K562 (cell line): Measurements from ENCODE around the gene CAMK2G. TPM values are rescaled to one million over a fixed set of nuclear protein-coding genes. Genes with fewer than 3 reads are reported as not detected.

Experiments used
- BDP1 ChIP-seq: IDR thresholded peaks from 3 replicates; pipeline ENCODE4 v1.6.1; 2011; ENCODE audit not compliant: insufficient read length, insufficient read depth
- DDX20 ChIP-seq: fragments of 450-650 bp; IDR thresholded peaks from 2 replicates; pipeline ENCODE4 v1.6.1; 2016; ENCODE audit warnings: missing genetic modification characterization, low read depth, mild to moderate bottlenecking, missing compliant biosample characterization, moderate library complexity
- EP300 ChIP-seq: IDR thresholded peaks from 2 replicates; pipeline ENCODE4 v1.6.1; 2012; ENCODE audit warnings: low read length, improper control_type of control experiment
- KLF16 ChIP-seq: IDR thresholded peaks from 2 replicates; pipeline ENCODE4 v1.6.1; 2016; ENCODE audit warnings: antibody characterized with exemption
- LCOR ChIP-seq: sonication (generic); formaldehyde crosslinking; IDR thresholded peaks from 2 replicates; pipeline ENCODE4 v1.8.0; 2022; ENCODE audit warnings: mild to moderate bottlenecking, missing genetic modification reagents
- NFE2 ChIP-seq: IDR thresholded peaks from 2 replicates; pipeline ENCODE4 v1.6.1; 2014; ENCODE audit warnings: antibody characterized with exemption, low read depth
- SMAD1 ChIP-seq: fragments of 150-350 bp; IDR thresholded peaks from 2 replicates; pipeline ENCODE4 v1.6.1; 2014; ENCODE audit warnings: low read length, low read depth; ENCODE audit not compliant: partially characterized antibody
- ZNF778 ChIP-seq: fragments of 450-650 bp; formaldehyde crosslinking; IDR thresholded peaks from 2 replicates; pipeline ENCODE4 v1.4.0; 2020; ENCODE audit warnings: mild to moderate bottlenecking, moderate library complexity
- polyA plus RNA-seq, 8 experiments: library from polyadenylated mRNA; depleted of rRNA in 4 of 8; stranded (reverse) in 5 of 8; unstranded in 3 of 8; fragments of >200 nt; fragmentation: Nextera tagmentation in 2 of 8; fragmentation: Illumina TruSeq in 1 of 8; extraction: Ambion mirVana in 2 of 8; extraction: Trizol in 1 of 8; gene quantifications; 2 replicates each; pipeline versions ENCODE4 v1.2.1 to v1.2.3, GENCODE V29; 2011 to 2014; ENCODE audit warnings: inconsistent platforms in 1 of 8, missing spikeins in 1 of 8
- total RNA-seq, 7 experiments: library from RNA; depleted of rRNA in 6 of 7; stranded (reverse); fragments of >200 nt in 6 of 7; fragmentation: Illumina TruSeq in 2 of 7; extraction: Trizol in 2 of 7; gene quantifications; 2 replicates each; pipeline versions ENCODE4 v1.2.1 to v1.2.3, GENCODE V29; 2011 to 2021; ENCODE audit warnings: low replicate concordance in 1 of 7
- TF ChIP-seq, protein P1 (sequence below): fragments of 450-650 bp; IDR thresholded peaks from 2 replicates; pipeline ENCODE4 v1.6.1; 2016; ENCODE audit warnings: mild to moderate bottlenecking, moderate library complexity

Gene CAMK2G
- total and polyA plus RNA-seq, 9 of the 15 experiments (the other 6 are each of a cell fraction or from before 2014, with no cell fraction given) = 9.0 to 37.9 (median 32.6) TPM

DNA sequence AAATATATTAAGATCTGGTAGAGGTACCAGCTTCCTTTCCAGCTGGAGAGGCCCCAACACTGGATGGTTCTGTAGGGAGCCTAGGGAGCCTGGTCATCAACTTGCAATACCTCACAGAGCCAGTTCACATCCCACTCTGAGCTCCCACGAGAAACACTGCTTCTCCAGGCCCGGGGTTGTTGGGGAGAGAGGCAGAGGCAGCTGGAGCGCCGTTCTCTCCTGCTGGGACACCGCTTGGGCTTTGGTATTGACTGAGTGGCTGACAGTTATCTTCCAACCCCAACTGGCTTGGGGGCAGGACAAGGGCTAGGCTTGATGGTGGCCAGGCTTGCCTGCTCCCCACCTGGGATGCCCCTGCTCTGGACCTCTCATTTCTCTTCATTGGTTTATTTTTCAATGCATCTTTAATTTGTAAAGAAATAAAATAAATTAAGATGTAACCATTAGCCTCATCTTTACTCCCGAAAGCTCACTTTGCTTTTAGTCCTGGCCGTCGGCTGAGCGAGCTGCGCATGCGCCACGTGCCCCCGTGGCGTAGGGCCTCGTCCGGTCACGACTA is 102.6 kb downstream of the CAMK2G start (continued):
- TF ChIP-seq, protein P1, sequence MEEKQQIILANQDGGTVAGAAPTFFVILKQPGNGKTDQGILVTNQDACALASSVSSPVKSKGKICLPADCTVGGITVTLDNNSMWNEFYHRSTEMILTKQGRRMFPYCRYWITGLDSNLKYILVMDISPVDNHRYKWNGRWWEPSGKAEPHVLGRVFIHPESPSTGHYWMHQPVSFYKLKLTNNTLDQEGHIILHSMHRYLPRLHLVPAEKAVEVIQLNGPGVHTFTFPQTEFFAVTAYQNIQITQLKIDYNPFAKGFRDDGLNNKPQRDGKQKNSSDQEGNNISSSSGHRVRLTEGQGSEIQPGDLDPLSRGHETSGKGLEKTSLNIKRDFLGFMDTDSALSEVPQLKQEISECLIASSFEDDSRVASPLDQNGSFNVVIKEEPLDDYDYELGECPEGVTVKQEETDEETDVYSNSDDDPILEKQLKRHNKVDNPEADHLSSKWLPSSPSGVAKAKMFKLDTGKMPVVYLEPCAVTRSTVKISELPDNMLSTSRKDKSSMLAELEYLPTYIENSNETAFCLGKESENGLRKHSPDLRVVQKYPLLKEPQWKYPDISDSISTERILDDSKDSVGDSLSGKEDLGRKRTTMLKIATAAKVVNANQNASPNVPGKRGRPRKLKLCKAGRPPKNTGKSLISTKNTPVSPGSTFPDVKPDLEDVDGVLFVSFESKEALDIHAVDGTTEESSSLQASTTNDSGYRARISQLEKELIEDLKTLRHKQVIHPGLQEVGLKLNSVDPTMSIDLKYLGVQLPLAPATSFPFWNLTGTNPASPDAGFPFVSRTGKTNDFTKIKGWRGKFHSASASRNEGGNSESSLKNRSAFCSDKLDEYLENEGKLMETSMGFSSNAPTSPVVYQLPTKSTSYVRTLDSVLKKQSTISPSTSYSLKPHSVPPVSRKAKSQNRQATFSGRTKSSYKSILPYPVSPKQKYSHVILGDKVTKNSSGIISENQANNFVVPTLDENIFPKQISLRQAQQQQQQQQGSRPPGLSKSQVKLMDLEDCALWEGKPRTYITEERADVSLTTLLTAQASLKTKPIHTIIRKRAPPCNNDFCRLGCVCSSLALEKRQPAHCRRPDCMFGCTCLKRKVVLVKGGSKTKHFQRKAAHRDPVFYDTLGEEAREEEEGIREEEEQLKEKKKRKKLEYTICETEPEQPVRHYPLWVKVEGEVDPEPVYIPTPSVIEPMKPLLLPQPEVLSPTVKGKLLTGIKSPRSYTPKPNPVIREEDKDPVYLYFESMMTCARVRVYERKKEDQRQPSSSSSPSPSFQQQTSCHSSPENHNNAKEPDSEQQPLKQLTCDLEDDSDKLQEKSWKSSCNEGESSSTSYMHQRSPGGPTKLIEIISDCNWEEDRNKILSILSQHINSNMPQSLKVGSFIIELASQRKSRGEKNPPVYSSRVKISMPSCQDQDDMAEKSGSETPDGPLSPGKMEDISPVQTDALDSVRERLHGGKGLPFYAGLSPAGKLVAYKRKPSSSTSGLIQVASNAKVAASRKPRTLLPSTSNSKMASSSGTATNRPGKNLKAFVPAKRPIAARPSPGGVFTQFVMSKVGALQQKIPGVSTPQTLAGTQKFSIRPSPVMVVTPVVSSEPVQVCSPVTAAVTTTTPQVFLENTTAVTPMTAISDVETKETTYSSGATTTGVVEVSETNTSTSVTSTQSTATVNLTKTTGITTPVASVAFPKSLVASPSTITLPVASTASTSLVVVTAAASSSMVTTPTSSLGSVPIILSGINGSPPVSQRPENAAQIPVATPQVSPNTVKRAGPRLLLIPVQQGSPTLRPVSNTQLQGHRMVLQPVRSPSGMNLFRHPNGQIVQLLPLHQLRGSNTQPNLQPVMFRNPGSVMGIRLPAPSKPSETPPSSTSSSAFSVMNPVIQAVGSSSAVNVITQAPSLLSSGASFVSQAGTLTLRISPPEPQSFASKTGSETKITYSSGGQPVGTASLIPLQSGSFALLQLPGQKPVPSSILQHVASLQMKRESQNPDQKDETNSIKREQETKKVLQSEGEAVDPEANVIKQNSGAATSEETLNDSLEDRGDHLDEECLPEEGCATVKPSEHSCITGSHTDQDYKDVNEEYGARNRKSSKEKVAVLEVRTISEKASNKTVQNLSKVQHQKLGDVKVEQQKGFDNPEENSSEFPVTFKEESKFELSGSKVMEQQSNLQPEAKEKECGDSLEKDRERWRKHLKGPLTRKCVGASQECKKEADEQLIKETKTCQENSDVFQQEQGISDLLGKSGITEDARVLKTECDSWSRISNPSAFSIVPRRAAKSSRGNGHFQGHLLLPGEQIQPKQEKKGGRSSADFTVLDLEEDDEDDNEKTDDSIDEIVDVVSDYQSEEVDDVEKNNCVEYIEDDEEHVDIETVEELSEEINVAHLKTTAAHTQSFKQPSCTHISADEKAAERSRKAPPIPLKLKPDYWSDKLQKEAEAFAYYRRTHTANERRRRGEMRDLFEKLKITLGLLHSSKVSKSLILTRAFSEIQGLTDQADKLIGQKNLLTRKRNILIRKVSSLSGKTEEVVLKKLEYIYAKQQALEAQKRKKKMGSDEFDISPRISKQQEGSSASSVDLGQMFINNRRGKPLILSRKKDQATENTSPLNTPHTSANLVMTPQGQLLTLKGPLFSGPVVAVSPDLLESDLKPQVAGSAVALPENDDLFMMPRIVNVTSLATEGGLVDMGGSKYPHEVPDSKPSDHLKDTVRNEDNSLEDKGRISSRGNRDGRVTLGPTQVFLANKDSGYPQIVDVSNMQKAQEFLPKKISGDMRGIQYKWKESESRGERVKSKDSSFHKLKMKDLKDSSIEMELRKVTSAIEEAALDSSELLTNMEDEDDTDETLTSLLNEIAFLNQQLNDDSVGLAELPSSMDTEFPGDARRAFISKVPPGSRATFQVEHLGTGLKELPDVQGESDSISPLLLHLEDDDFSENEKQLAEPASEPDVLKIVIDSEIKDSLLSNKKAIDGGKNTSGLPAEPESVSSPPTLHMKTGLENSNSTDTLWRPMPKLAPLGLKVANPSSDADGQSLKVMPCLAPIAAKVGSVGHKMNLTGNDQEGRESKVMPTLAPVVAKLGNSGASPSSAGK = peak; percentile 57; the same call in 1 of the 2 replicates
- TF ChIP-seq KLF16 (no peak), LCOR (CRISPR knock-in tag) (peak; percentile 94; the same call in 1 of the 2 replicates), BDP1 (no peak), SMAD1 (no peak), ZNF778 (no peak), DDX20 (tag) (no peak), EP300 (no peak), NFE2 (no peak)
